HG03342 (cell line): Measurements from ENCODE around the gene MYEOV.

ENCODE experiments used
- ATAC-seq: cut with Tn5 transposase; IDR thresholded peaks from one replicate; pipeline ENCODE4 v1.9.1; 2021; ENCODE audit warnings: mild to moderate bottlenecking, moderate library complexity; ENCODE audit not compliant: unreplicated experiment

Gene MYEOV

GRCh38 chr11:69265210-69265609 lies 28.7 kb upstream of the MYEOV start:
- no peak for ATAC-seq

GRCh38 chr11:69265911-69266510 lies 27.9 kb upstream of the MYEOV start:
- ATAC-seq: no peak

DNA sequence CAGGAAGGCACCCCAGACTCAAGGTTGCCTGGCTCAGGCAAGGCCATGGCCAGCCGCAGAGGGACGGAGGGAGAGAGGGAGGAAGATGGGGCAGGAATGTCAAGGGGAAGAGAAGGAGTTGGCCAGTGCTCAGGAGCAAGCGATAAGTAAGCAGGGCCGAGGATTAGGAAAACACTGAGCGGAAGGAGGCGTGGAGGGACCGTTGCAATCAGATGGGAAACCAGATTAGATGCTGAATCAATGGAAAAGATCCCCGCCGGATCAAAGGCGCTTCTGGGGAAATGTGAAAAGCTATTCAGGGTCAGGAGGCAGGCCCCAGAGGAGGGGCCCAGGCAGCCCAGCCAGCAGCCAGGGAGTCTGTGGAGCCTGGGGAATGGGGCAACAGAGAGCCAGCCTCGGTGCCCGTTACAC lies 26.6 kb upstream of the MYEOV start:
- no peak for ATAC-seq

DNA sequence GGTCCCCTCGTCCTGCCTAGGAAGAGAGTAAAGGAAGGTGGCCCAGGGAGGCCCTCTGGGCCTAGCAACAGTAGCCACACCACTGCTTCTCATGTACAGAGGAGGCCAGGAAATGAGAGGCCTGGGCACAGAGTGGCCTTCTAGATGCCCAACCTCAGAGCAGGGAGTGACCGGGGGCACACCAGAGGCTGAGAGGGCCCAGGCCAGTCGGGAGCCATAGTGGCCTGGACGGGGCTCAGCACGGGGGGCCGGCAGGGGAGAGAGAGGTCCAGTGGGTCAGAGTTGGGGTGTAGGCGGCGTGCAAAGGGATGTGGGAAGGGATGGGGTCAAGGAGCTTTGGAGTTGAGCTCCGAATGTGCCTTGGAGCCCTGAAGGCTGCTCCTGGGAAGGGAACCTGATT lies 25.0 kb upstream of the MYEOV start:
- no peak for ATAC-seq

DNA sequence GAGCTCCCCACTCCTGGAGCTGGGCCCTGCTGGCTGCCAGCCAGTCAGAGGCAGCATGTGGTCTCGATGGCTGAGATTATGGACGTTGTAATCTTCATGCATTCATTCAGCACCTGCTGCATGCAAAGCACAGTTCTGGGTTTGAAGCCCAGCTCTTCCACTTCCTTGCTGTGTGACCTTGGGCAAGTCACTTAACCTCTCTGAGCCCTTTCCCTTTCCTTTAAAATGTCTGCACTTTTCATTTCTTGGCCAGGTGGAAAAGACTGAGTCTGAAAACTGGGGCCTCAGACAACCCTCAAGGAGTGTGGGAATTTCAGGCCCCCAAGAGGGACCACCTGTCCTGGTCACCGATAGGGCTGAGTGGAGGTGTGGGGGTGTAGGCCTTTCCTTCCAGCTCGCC lies 24.6 kb upstream of the MYEOV start:
- no peak for ATAC-seq

GRCh38 chr11:69269926-69270697 lies 23.8 kb upstream of the MYEOV start:
- no peak for ATAC-seq

- ATAC-seq: no peak
These were observed 23.0 kb upstream of the MYEOV start for GRCh38 chr11:69270941-69271340.

DNA sequence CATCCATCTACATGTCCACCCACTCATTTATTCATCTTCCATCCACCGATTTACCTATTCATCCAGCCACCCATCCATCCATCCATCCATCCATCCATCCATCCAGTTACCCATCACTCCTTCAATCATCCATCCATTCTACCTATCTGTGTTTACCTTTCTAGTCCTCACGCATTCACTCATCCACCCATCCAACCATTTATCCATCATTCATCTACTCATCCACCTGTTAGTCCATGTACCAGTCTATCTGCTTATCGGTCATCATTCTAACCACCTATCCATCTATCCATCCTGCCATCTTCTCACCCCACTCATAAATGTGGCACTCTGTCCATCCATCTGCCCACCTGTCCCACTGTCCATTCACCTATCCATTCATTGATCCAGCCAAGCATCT lies 21.9 kb upstream of the MYEOV start:
- ATAC-seq: no peak

DNA sequence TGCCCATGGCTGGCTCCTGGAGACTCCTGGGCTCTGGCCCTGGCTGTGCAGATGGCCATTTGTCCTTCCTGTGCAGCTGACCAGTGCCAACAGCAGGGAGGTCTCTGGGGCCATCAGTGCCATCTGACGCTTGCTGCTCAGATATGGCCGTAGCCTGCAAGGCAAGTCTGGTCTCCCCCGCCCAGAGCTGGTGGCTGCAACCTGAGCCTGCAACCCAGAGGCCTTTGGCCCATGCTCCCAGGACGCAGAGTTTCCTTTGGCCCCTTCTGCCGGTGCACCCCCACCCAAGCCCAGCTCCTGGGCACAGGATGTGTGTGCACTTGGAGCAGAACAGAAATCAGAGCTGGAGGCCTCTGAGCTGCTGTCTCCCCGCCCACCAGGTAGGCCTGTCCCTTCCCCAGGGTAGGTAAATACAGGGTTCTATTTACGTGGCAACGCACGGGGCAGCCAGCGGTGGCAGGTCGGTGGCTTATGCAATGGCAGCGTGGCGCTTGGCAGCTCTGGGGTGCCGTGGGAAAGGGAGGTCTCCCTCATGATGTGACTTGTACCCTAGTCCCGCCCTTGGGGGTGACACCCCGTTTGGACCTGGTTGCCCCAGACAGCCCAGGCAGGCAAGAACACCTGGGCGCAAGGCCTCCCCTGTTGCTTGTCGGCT lies 21.0 kb upstream of the MYEOV start:
- ATAC-seq: no peak

DNA sequence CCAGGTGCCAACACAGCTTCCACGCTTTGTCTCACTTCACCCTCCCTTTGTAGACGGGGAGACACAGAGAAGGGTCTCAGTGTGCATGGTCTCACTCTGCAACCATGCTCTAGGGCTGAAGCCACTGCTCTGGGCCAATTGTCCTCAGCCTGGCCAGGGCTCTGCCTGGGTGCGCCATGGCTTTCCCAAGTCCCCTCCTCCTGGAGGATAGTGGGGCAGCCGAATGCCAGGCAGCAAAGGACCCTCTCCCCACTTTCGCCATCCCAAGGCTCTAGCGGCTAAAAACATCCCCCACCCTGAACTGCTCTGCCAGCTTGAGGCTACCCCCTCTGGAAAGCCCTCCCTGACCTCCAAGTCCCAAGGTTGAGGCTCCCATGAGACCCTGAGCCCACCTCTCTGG lies 20.4 kb upstream of the MYEOV start:
- no peak for ATAC-seq

- ATAC-seq: no peak
These were observed 19.4 kb upstream of the MYEOV start for GRCh38 chr11:69274531-69275016.

- ATAC-seq: no peak
These were observed 18.8 kb upstream of the MYEOV start for GRCh38 chr11:69275178-69275577.

DNA sequence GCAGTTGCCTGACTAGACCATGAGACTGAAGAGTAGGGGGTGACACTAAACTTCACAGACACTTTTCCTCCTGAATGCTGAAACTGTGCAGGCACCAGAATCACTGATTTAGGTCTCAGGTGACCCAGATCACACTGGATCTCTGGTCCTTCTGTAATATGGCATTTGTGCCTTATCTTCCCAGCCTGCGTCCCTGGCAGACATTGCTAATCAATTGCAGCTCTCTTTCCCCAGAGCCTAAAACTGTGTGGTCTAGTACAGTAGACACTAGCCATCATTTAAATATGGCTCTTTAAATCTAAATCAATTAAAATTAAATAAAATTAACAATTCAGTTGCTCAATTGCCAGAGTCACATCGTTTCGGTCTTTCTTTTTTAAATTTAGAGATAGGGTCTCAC lies 17.8 kb upstream of the MYEOV start:
- no peak for ATAC-seq

- ATAC-seq: no peak
These were observed 16.7 kb upstream of the MYEOV start for GRCh38 chr11:69277074-69277809.

DNA sequence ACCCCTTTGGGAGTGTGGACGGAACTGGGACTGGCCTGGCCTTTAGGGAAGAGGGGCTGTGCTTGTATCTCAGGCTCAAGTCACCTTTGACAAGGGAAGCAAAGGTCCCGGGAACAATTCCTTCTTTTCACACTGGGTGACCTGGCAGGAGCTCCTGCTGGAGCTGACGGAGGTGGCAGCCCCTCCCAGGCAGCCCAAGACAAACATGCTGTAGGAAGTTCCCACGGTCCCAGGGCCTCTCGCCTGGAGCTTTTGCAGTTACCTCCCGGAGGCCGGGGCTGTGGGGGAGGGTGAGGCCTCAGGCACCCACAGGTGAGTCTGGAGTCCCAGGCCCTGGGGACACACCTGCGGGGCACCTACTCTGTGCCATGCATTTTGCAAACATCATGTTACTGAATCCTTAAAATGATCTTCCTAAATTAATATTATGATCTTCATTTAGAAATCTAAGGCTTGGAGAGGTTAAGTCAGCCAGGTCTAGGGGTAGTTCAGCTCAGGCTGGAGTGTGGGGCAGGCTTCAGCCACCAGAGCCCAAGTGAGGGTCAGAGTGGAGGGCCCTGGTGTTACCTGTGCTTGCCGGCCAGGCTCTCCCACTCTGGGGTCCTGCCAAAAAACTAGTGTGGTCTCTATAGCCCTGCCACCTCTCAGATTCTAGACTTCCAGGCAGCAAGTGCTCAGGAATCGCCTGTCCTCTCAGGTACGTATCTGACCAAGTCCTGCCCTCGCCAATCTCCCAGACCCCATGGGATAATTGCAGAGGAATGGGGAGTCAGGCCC lies 15.7 kb upstream of the MYEOV start:
- no peak for ATAC-seq

- ATAC-seq: no peak
These were observed 13.5 kb upstream of the MYEOV start for GRCh38 chr11:69280451-69280850.

GRCh38 chr11:69280994-69281393 lies 13.0 kb upstream of the MYEOV start:
- no peak for ATAC-seq

- ATAC-seq: no peak
These were observed 10.5 kb upstream of the MYEOV start for GRCh38 chr11:69283446-69283845.

DNA sequence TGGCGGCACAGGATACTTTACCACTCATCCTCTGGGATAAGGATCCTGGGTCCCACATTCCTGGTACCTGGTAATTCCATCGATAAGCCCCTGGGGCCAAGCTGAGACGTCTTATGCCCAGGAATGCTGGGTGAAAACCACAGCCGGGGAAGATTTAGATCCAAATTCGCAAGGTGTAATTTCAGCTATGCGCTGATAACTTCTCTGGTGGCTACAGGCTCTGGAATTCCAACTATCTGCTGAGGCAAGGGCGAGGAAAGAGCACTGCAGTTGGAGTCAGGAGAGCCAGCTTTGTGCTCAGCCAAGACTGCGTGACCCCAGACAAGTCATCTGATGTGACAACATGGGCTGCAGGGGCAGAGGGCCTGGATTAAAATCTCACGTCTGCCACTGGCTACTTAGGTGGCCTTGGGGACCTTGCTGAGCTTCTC lies 9.9 kb upstream of the MYEOV start:
- ATAC-seq: no peak

DNA sequence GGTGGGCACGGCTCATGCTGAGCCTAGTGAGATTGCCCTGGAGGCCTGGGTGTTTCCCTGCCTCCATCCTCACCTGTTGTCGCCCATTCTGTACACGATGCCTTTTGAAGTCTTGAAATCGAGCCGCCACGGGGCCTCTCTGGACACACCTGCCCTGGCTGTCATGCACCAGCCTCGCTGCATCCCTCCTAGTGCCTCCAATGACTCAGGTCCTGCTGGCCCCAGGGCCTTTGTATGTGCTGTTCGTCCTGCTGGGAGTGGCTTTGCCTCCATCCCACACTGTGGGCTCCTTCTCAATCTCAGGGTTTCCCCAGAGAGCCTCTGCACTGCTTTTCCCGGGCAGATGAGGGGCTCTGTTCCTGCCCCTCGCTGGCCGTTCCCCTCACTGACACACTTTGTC lies 8.9 kb upstream of the MYEOV start:
- no peak for ATAC-seq

GRCh38 chr11:69285766-69286165 lies 8.2 kb upstream of the MYEOV start:
- no peak for ATAC-seq
